HG03175 (cell line): ENCODE results near the gene LRPPRC.
A peak's percentile ranks its signal among the peaks of the same experiment; 100 is the strongest.
"Not testable (repeated sequence)": the region's sequence is repeated elsewhere in the genome, so short reads cannot be mapped to it uniquely, and the experiment has no call there.

Experiments used
- ATAC-seq: cut with Tn5 transposase; IDR thresholded peaks from one replicate; pipeline ENCODE4 v1.9.1; 2021; ENCODE audit warnings: mild to moderate bottlenecking, moderate library complexity; ENCODE audit not compliant: unreplicated experiment

Gene LRPPRC

DNA sequence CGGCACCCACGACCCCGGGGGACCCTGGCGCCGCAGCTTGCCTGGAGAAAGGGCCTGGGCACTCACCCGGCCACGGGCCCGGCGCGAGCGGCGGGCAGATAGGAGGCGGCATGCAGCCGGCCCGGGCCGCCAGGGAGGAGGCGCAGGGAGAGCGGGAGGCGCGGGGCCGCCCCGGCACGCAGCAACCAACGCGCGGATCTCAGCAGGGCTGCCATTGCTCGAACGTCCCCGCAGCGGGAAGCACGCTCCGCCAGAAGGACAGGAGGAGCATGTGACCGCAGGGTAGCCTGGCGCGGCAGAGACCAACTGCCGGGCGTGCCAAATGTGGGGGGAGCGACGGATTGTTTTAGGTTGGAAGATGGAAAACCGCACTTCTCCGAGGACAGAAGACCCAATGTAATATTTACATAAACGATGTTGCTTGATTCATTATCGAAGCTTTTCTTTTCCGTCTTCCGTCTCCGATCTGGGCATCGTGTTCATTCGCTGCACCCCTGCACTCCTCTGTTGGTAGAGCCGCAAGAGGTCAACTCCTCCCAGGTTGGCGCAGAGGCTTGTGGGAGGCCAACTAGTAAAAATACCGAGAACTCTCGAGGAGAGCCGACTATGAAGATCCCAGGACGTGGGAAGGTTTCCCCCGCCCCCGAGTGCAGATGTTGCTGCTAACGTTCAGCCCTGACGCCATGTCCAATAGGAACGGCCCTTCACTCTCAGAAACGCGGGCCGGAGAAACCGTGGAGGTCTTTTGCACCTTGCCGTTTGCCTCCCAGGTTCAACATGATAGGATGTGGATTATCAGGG lies at the start of gene LRPPRC:
LRPPRC (minus strand) TSS at position 257 of the 801 bp plus-strand sequence; CDS start at position 215, 42 bp downstream.
- ATAC-seq = peak; percentile 92

DNA sequence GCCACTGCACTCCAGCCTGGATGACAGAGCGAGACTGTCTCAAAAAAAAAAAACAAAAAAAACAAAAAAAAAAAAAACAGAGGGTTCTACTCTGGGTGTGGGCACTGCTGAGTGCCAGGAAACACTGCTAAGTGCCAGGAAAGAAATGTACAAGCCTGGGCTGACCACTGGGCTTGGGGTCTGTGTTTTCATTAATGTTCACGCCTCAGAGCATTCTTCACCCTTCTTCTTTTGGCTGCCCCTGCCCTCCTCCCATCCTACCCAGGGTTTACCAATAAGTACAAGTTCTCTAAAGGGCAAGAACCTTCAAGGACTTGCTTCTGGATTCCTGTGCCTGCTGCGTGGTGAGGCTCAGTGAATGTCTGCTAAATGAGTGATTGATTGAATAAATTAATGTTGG lies 49.3 kb upstream of the LRPPRC start:
- no peak for ATAC-seq

DNA sequence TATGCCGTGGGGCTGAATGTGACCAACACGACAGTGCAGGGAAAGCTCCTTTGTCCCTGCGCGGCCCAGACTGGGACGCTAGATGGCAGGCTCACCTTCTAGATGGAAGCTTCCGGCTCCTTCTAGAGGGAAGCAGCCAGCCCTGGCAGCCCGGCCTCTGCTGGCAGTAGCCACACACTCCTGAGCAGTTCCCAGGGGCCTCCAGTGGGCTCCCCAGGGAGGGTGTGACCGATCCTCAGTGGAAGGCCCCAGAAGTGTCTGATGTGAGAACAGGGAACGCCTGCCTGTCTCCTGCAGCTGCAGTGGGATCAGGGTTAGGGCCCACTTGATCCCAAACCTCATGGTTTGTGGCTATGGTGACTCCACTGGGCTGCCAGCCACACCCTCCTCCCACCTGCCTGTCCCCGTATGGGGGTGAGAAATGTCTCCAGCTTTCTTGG lies 48.5 kb upstream of the LRPPRC start:
- ATAC-seq = peak; percentile 99

DNA sequence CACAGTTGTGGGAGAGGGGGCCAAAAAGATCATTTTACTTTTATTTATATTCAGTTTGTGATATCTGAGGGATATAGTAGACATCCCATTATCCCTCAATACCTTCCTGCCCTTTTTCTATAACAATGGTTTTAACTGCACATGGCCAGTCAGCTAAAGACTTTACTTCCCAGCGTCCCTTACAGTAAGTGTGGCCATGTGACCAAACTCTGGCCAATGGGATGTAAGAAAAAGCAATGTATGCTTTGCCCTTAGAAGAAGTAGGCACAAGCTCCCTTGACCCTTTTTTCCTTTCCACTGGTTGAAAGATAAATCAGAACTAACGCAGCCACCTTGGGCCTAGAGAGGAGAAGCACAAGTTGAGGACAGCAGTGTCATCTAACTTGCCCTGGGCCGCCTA lies 44.6 kb upstream of the LRPPRC start:
- ATAC-seq = no peak

DNA sequence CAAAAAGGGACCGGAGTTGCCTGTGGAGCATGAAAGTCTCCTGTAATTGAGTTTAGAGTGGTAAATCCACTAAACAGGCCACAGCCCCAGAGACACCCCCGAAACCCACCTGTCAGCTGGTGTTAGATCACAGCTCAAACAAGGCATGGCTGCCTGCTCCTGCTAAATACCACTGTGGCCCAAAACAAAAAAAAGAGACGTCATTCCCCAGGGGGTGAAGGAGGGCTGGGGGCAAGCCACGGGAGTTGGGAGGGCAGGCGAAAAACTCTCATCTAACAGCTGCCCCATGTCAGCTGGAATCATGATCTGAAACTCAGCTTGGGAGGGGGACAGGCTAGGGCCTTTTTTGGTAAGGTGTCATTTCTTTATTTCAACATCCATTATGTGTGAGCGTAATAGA lies 42.5 kb upstream of the LRPPRC start:
- ATAC-seq = no peak

DNA sequence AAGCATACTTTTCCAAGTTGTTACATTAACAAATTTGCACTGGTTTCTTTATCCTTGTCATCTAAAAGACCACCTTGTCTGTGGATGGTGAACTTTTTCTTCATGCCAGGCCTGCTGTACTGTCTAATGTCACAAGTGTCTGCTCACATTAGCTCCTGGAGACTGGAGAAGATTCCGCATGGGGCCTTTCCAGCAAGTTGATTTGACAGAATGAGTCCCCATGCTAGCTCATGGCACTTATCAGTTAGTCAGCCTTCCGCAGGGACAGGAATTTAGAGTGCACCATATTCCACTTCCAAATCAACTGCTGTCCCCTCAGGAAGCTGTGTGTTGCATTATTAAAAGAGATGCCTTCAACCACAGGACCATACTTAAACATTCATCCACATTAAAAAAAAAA lies 41.4 kb upstream of the LRPPRC start:
- no peak for ATAC-seq

DNA sequence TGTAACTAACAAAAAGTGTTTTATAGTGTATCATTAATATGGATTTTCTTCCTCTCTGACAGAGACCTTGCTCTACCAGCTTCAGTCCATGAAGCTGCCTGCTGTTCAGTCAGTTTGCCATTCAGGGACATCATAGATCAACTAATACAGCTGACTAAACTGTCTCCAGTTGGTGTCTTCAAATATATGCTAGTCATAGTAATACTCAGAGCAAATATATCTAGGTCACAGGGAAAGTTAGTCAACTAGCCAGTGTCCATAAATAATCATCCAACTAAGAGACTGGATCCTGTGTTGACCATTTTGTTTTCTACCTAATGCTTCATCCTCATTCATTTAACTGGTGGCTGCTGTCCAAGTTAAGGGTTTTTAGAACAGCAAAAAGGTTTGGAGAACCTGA lies 38.2 kb upstream of the LRPPRC start:
- ATAC-seq = no peak

DNA sequence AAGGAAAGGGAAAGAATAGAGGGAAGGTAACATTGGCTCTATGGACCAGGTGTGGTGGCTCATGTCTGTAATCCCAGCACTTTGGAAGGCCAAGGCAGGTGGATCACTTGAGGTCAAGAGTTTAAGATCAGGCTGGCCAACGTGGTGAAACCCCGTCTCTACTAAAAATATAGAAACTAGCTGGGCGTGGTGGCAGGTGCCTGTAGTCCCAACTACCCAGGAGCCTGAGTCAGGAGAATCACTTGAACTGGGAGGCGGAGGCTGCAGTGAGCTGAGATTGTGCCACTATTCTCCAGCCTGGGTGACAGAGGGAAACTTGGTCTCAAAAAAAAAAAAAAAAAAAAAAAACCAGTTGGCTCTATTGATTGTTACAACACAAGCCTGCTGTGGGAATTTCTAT lies 31.3 kb upstream of the LRPPRC start:
- ATAC-seq = not testable (repeated sequence)

DNA sequence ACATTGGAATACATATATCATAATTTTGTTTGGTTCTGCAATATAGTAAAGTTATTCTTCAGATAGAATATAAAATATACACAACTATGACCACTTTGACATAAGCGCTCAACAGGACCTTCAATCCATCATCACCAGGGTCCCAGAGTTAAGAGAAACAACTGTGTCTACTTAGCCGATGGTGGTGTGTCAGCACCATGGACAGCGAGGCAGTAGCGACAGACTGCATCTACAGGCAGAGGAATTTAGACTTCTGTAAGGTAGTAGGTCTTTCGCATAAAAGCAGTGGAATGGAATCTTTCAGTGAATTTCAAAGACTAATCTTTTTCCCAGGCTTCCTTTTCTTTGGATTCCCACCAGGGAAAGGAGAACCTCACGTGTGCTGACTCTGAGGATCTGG lies 20.5 kb upstream of the LRPPRC start:
- no peak for ATAC-seq

DNA sequence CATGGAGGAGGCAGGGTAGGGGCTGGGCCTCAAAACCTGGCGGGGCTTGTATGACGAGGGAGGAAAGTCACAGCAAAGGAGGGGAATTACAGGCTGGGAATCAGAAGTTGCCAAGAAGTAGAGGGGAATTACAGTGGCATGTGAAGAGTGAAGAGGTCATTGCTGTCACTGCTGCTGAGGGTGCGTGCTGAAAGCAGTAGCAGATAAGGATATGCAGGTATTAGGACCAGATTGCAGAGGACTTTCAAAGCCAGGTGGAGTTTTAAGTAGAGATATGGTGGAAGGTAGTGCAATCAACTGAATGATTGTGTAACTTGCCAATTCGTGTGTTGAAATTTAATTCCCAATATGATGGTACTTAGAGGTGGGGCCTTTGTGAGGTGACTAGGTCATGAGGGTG lies 19.4 kb upstream of the LRPPRC start:
- no peak for ATAC-seq

DNA sequence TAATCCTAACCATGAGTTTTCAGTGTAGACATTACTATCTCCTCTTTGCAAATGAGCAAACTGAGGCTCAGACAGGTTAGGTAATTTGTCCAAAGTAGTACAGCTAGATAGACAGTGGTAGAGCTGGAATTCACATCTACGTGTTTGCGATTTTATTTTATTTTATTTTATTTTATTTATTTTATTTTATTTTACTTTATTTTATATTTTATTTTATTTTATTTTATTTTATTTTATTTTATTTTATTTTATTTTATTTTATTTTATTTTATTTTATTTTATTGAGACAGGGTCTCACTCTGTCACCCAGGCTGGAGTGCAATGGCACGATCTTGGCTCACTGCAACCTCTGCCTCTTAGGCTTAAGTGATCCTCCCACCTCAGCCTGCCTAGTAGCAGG lies 17.4 kb upstream of the LRPPRC start:
- not testable (repeated sequence) for ATAC-seq

DNA sequence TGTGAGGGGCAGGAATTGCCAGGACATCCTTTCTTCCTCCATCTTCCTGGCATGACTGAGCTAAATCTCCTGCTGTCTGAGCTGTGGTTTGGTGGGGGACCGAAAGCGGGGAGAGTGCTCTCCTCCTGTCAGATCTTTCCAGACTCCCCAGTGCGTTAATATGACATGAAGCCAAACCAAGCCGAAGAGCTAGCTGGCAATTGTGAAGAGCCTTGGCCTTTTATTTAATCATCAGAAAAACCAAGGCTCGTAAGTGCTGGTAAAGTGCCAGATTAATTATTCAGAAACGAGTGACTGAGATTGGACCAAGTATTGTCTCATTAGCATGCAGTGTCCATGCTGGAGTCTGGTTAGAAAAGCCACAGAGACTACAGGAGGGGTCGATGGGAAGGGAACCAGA lies 14.5 kb upstream of the LRPPRC start:
- no peak for ATAC-seq

DNA sequence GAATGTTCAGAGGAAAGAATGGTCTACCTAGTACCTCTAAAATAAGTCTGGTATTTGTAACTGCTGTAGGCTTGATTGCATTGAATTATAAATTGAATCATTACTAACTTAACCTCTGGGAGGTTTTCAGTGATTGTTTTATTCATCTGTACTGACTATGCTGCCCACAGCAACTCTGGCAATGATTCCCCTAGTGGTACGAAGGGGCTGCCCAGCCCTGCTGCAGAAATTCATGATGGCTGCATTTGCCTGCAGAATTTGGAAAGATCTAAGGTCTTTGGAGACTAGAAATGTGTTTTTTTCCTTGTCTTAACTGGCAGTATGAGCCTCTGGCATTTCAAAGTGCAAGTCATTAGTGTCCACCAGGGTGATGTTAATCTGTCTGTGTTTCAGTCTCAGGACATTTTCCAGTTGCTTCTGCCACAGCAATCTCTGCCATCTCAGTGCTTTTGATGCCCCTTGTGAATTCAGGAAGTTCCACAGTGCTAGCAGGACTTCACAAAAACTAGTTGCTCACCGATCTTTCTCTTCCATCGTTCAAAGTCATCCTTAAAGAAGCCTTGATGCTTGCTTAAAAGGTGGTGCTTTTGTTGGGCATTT lies 13.4 kb upstream of the LRPPRC start:
- ATAC-seq = no peak

DNA sequence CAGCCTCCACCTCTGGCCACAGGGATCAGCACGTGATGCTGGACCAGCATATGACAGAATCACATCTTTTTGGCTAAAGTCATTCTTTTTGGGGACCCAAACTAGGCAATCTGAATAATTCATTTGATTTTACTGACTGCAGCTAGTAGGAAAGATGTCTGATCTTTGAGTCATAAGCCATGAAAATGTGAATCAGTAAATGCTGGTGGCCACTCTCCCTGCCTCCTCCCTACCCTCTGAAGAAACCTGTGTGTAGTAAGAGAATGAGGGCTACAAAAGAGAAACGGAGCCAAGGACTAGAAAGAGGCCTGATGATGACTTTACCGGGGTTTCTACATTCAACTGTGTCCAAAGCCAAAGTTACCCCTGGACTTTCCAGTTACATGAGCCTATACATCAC lies 10.1 kb upstream of the LRPPRC start:
- ATAC-seq = no peak

DNA sequence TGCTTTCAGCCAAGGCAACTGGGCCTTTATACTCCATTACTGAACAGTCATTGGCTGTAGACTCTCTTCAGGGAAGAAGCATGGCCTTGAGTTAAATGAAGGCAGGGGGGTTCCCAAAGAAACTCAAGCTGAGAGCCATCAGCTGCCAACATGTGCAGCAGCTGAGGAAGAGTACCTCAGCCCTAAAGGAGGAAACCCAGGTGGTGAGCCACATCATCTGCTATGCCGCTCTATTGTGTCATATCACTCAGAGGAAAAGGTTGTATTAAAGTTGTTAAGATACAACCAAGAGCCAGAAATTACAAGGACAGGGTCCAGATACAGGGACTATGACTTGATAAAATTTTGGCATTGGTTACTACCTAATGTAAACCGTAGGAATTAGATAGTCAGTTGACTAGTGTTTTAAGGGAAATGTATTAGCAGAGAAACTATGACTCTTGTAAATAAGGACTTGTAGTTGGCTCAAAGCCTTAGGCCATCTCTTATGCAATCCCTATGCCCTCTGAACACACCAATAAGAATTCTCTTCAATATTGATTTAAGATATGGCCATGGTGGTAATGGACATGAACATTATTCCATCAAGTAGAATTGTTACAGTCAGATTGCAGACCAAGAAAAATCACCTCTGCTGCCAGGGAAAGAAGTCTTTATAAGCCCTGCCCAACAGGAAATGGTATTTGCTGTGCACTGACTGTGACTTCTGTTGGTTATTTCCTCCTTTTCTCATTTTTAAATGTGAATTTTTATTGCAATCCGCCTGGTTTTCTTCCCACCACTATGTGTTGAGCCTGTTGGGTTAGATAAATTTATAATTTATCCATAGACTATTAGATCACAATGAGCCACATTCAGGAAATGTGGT lies 9.2 kb upstream of the LRPPRC start:
- ATAC-seq = no peak

DNA sequence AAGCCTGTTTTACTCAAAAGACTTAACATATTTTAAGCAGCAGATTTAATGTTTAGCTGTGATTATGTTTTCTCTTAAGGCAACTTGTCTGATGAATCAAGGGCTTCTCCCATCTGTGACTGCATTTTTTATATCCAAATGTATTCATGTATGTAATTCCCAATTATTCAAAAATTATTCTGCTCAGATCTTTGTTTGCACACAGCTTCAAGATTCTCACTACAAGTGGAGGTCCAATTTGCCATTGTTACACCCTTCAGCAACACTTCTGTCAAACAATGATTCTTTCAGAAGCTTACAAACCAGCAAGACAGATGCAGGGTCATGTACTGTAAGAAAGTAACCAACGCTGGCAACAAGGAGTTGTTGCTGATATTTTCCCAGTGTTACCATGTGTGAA lies 5.9 kb upstream of the LRPPRC start:
- ATAC-seq = no peak

DNA sequence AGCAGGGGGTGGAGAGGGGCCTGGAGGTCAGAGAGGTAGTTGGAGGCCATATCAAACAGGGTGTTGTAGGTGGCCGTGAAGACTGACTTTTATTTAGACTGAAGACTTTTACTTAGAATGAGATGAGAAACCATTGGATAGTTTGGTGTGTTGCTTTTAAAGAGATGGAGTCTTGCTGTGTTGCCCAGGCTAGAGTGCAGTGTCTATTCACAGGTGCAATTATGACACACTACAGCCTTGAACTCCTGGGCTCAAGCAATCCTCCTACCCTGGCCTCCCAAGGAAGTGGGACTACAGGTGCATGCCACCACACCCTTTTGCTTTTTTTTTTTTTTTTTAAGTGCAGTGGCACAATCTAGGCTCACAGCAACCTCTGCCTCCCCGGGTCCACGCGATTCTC lies 2.5 kb upstream of the LRPPRC start:
- ATAC-seq = no peak

DNA sequence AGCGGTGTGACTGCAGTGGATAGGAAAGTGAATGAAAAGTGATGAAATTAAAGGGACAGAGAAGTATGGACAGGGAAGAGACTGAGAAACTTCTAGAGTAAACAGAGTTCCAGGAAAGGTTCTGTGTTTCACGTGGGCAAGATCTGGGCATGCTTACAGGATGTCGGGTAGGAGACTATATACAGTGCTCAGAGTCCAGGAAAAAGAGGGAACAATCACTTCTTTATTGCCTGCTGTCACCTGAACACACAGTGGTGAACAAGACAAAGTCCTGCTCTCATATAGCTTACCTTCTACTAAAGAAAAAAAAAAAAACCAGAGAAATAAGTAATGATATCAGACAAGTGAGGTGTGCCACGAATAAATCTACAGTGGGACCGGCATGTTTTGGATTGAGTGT lies 2.4 kb downstream of the LRPPRC start:
- ATAC-seq = no peak

DNA sequence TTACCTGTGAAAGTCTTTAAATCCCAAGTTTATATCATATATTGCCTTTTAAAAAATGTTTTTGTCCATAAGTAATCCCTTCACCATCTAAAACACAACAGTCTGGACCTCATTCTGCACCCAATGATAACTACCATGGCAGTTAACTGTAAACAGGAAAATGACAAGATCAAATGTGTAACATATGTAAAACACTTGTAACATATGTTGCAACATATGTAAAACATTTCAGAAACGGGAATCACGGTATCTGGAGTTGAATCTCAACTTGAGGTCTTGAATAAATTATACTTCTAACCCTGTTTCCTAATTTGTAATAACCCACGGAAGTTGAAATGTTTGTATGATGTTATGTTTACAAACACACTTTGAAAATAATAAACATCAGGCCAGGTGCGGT lies 6.2 kb downstream of the LRPPRC start:
- ATAC-seq = no peak

DNA sequence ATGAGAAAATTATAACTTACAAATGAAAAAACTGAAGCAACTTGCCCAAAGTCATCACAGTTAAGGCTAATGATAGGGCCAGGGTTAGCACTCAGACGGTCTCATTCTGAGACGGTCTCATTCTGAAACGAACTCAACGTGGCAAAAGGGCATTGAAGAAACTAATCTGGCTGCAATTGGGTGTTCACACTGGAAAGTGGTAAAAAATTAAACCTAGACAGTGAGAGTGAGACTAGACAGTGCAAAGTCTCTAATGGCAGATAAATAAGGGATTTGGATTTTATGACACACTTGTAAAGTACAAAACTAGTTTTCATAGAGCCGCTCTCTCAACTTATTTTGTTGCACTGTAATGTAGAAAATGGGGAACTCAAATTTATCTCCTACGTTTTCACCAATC lies 9.2 kb downstream of the LRPPRC start:
- ATAC-seq = no peak

DNA sequence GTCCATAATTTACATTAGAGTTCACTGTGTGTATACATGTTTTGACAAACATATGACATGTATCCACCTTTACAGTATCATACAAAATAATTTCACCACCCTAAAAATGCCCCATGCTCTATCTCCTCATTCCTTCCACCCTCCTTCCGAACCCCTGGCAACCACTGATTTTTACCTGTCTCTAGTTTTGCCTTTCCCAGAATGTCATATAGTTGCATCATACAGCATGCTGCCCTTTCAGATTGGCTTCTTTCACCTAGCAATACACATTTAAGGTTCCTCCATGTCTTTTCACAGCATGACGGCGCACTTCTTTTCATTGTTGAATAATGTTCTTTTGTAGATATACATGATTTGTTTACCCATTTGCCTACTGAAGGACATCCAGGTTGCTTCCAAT lies 10.4 kb downstream of the LRPPRC start:
- no peak for ATAC-seq

DNA sequence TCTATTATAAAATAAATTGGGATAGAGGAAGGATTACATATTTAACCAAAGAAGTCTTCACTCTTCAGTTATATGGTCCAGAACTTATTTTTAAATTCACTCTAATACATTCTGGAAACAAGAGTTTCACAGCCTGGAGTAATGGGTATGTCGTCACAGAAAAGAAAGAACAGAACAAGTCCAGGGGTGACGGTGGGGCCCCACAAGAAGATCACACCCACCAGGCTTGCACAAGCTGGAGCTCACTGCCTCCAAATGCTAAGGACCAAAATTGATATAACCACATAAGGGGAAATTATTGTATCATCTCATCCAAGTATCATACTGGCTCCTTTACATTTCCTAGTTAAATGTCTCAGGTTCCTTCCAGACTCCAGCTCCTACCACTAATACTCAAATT lies 11.3 kb downstream of the LRPPRC start:
- ATAC-seq = no peak
